Sigmoid colon (tissue), 7 donors: ENCODE measurements around the gene SLC44A1. TPM values are rescaled to one million over a fixed set of nuclear protein-coding genes. Genes with fewer than 3 reads are reported as not detected.

Experiments used
- DNase-seq: peaks from one replicate; pipeline ENCODE4 v3.0.0-alpha.2; 2019
- H3K27ac ChIP-seq, 4 donors: fragments of 200-600 bp; sonication (generic); one replicate each; pipeline ENCODE4 v1.5.1; 2016 to 2019; ENCODE audit warnings: mild to moderate bottlenecking in 1 of 4
- H3K27me3 ChIP-seq, 3 donors: fragments of 200-600 bp; sonication (generic); one replicate each; pipeline ENCODE4 v1.5.1; 2019; ENCODE audit warnings: mild to moderate bottlenecking in 1 of 3
- H3K36me3 ChIP-seq, 4 donors: fragments of 200-600 bp; sonication (generic); one replicate each; pipeline ENCODE4 v1.5.1; 2016 to 2019
- H3K4me1 ChIP-seq, 4 donors: fragments of 200-600 bp; sonication (generic); one replicate each; pipeline ENCODE4 v1.5.1; 2017 to 2019
- H3K4me3 ChIP-seq, 4 donors: fragments of 200-600 bp; sonication (generic); one replicate each; pipeline ENCODE4 v1.5.1; 2017 to 2019; ENCODE audit warnings: mild to moderate bottlenecking in 2 of 4, moderate library complexity in 1 of 4
- H3K9me3 ChIP-seq, 4 donors: fragments of 200-600 bp in 3 of 4; sonication (generic) in 3 of 4; one replicate each; pipeline versions ENCODE4 v1.5.1 to v1.6.1; 2013 to 2019
- EP300 ChIP-seq, 4 donors: sonication (generic); formaldehyde crosslinking; IDR thresholded peaks; one replicate each; pipeline ENCODE4 v1.6.1; 2017; ENCODE audit warnings: antibody characterized with exemption in 4 of 4
- POLR2A ChIP-seq, 2 donors: fragments of 450-650 bp; IDR thresholded peaks; one replicate each; pipeline ENCODE4 v1.6.1; 2016; ENCODE audit warnings: antibody characterized with exemption in 2 of 2, mild to moderate bottlenecking in 2 of 2, moderate library complexity in 2 of 2
- POLR2AphosphoS5 ChIP-seq, 4 donors: sonication (generic); formaldehyde crosslinking; IDR thresholded peaks; one replicate each; pipeline ENCODE4 v1.6.1; 2017; ENCODE audit warnings: antibody characterized with exemption in 4 of 4
- WGBS, 2 donors: extraction: QIAGEN DNeasy Blood & Tissue Kit; methylation state at CpG; one replicate each; pipeline ENCODE4 v1.1.7; 2013; 5-methylcytosine and 5-hydroxymethylcytosine counted together
- intact Hi-C: fragments of 100-400 bp; cut with DNase I; formaldehyde crosslinking; loops from one replicate; pipeline ENCODE4 v1.15.1; 2023
- polyA plus RNA-seq, 3 donors: library from polyadenylated mRNA; stranded (reverse); fragments of 200-250 nt; gene quantifications; one replicate each; pipeline ENCODE4 v1.2.3, GENCODE V29; 2013
- total RNA-seq, 4 donors: library from RNA; depleted of rRNA; stranded (reverse); fragments of >200 nt; gene quantifications; one replicate each; pipeline ENCODE4 v1.1.0, GENCODE V29; 2016
- TF ChIP-seq, protein P1 (sequence below), 4 experiments: fragments of 450-650 bp in 3 of 4; fragments of 200-600 bp in 1 of 4; IDR thresholded peaks; one replicate each; pipeline ENCODE4 v1.5.1; 2016 to 2019; ENCODE audit warnings: antibody characterized with exemption in 4 of 4, mild to moderate bottlenecking in 3 of 4, moderate library complexity in 2 of 4
- donor health status: healthy with polysubstance abuse.
- donor health status: Bipolar disorder and iron deficiency.
- donor health status: healthy.

Gene SLC44A1
- total and polyA plus RNA-seq, 7 donors = 11.4 to 35.4 (median 25.2) TPM

- intact Hi-C loops = no loop called here
- Histone ChIP-seq H3K4me3 (no peak overlapping the region), H3K4me1 (peaks cover 0 to 11% (median 1%) of the 10 kb centered on the region in 4 donors), H3K36me3 (no peaks in the 10 kb centered on the region), H3K27ac (no peak overlapping the region), H3K9me3 (no peaks in the 10 kb centered on the region), H3K27me3 (no peaks in the 10 kb centered on the region)
- no peak for DNase-seq
- TF ChIP-seq EP300 (IDR thresholded peaks at IDR 0.05) (no peak), POLR2AphosphoS5 (IDR thresholded peaks at IDR 0.05) (no peak), POLR2A (IDR thresholded peaks at IDR 0.05) (no peak)
- TF ChIP-seq, protein P1, sequence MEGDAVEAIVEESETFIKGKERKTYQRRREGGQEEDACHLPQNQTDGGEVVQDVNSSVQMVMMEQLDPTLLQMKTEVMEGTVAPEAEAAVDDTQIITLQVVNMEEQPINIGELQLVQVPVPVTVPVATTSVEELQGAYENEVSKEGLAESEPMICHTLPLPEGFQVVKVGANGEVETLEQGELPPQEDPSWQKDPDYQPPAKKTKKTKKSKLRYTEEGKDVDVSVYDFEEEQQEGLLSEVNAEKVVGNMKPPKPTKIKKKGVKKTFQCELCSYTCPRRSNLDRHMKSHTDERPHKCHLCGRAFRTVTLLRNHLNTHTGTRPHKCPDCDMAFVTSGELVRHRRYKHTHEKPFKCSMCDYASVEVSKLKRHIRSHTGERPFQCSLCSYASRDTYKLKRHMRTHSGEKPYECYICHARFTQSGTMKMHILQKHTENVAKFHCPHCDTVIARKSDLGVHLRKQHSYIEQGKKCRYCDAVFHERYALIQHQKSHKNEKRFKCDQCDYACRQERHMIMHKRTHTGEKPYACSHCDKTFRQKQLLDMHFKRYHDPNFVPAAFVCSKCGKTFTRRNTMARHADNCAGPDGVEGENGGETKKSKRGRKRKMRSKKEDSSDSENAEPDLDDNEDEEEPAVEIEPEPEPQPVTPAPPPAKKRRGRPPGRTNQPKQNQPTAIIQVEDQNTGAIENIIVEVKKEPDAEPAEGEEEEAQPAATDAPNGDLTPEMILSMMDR (IDR thresholded peaks at IDR 0.05) = no peak
Observed at GRCh38 chr9:105330755-105331154, 86.3 kb downstream of the SLC44A1 start.

DNA sequence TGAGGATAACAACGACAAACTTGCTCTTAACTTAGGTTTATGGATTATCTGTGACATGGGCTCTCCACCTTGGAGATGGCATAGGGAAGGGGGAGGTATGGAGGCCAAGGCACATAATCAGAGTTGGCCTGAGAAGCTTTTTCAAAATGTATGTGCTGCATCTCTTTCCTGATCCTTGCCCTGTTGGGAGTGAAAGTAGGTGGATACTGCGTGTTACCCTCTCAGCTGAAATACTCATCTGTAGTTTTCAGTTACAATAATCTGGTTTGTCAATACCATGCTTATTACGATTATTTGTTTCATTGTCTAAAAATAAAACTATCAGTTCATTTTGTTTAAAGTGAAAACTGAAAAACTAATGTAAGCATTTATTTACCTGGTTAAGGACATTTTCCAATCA lies 86.7 kb downstream of the SLC44A1 start:
- intact Hi-C loops = no loop called here

DNA sequence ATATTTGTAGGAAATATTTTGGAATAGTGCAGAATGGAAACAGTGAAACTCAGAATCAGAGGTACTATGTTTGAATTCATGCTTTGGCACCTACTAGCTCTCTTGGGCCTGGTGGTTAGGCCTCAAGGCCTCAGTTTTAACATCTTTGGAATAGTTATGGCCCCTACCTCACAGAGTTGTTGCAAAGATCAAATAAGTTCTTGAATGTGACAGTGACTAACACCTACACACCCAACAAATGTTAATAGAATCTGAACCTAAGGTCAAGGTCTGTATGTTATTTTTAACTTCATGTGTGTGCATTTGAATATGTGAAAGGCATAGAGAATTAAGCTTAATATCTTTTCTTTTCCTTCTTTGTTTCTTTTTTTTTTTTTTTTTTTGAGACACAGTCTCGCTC lies 87.3 kb downstream of the SLC44A1 start:
- peaks cover 0 to 11% (median 1%) of the 10 kb centered on the region in 4 donors for H3K4me1 ChIP-seq
- no peak for TF ChIP-seq POLR2AphosphoS5 (IDR thresholded peaks at IDR 0.05)
- TF ChIP-seq, protein P1 (IDR thresholded peaks at IDR 0.05) = no peak
- TF ChIP-seq EP300 (IDR thresholded peaks at IDR 0.05) = no peak
- no peak for TF ChIP-seq POLR2A (IDR thresholded peaks at IDR 0.05)
- intact Hi-C loops = no loop called here
- no peak overlapping the region for H3K27ac ChIP-seq
- peaks cover 0 to 5% (median 2%) of the 10 kb centered on the region in 4 donors for H3K36me3 ChIP-seq
- WGBS, 2 donors = 86 to 100% methylated on average over 1 of the region's 1 CpG
- H3K27me3 ChIP-seq = no peaks in the 10 kb centered on the region
- DNase-seq = no peak
- H3K9me3 ChIP-seq = no peaks in the 10 kb centered on the region
- H3K4me3 ChIP-seq = no peak overlapping the region

More for the DNA sequence above, 86.7 kb downstream of the SLC44A1 start:
- Histone ChIP-seq H3K27ac (no peak overlapping the region), H3K27me3 (no peaks in the 10 kb centered on the region), H3K9me3 (no peaks in the 10 kb centered on the region), H3K4me3 (no peak overlapping the region), H3K4me1 (peaks cover 0 to 11% (median 1%) of the 10 kb centered on the region in 4 donors), H3K36me3 (no peaks in the 10 kb centered on the region)
- TF ChIP-seq EP300 (IDR thresholded peaks at IDR 0.05) (no peak), POLR2AphosphoS5 (IDR thresholded peaks at IDR 0.05) (no peak), POLR2A (IDR thresholded peaks at IDR 0.05) (no peak)
- TF ChIP-seq, protein P1 (IDR thresholded peaks at IDR 0.05) = no peak
- no peak for DNase-seq
- 60 to 73% methylated on average over 3 of the region's 3 CpGs for WGBS, 2 donors

- intact Hi-C loops = no loop called here
- H3K4me3 ChIP-seq = no peak overlapping the region
- TF ChIP-seq, protein P1 (IDR thresholded peaks at IDR 0.05) = no peak
Observed at GRCh38 chr9:105332471-105332870, 88.0 kb downstream of the SLC44A1 start.

DNA sequence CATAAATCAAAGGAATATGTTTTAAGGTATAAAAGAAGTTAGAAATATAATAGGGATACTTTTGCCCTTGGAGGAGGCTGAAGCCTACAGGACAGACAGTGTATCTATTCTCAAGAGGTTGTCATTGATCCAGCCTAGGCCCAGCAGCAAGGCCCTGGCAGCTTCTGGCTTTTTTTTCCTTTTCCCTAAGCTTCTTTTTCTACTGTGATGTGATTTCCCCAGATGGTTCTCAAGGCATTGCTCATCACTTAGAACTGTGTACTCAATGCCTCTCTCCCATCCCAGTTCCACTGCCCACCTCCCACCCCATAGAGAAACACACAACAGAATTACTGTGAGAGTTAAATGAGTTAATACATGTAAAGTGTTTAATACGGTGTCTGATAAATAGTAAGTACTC lies 88.6 kb downstream of the SLC44A1 start:
- no peak for DNase-seq
- intact Hi-C loops = no loop called here
- H3K4me1 ChIP-seq = peaks cover 0 to 11% (median 1%) of the 10 kb centered on the region in 4 donors
- peaks cover 0 to 7% (median 3%) of the 10 kb centered on the region in 4 donors for H3K36me3 ChIP-seq
- TF ChIP-seq EP300 (IDR thresholded peaks at IDR 0.05) = no peak
- TF ChIP-seq POLR2A (IDR thresholded peaks at IDR 0.05) = no peak
- TF ChIP-seq, protein P1 (IDR thresholded peaks at IDR 0.05) = no peak
- no peak for TF ChIP-seq POLR2AphosphoS5 (IDR thresholded peaks at IDR 0.05)
- H3K27ac ChIP-seq = no peak overlapping the region
- no peaks in the 10 kb centered on the region for H3K27me3 ChIP-seq
- no peak overlapping the region for H3K4me3 ChIP-seq
- WGBS, 2 donors = 92 to 97% methylated on average over 1 of the region's 1 CpG
- H3K9me3 ChIP-seq = no peaks in the 10 kb centered on the region

More at GRCh38 chr9:105332471-105332870, 88.0 kb downstream of the SLC44A1 start:
- Histone ChIP-seq H3K4me1 (peaks cover 0 to 11% (median 1%) of the 10 kb centered on the region in 4 donors), H3K27me3 (no peaks in the 10 kb centered on the region), H3K27ac (no peak overlapping the region), H3K9me3 (no peaks in the 10 kb centered on the region), H3K36me3 (peaks cover 0 to 7% (median 3%) of the 10 kb centered on the region in 4 donors)
- 89 to 96% methylated on average over 2 of the region's 2 CpGs for WGBS, 2 donors
- DNase-seq = no peak
